Skeletal muscle cell (primary cell): Measurements from ENCODE around the gene NIPBL.
"Not testable (repeated sequence)": the region's sequence is repeated elsewhere in the genome, so short reads cannot be mapped to it uniquely, and the experiment has no call there.

Experiments
- DNase-seq: peaks from one replicate; pipeline ENCODE4 v3.0.0-alpha.2; 2010; ENCODE audit warnings: low read depth
- H3K4me3 ChIP-seq: 2 replicates; pipeline ENCODE4 v1.5.1; 2011; ENCODE audit warnings: low read depth, mild to moderate bottlenecking, control low read depth, low read length, moderate library complexity

The NIPBL gene

DNA sequence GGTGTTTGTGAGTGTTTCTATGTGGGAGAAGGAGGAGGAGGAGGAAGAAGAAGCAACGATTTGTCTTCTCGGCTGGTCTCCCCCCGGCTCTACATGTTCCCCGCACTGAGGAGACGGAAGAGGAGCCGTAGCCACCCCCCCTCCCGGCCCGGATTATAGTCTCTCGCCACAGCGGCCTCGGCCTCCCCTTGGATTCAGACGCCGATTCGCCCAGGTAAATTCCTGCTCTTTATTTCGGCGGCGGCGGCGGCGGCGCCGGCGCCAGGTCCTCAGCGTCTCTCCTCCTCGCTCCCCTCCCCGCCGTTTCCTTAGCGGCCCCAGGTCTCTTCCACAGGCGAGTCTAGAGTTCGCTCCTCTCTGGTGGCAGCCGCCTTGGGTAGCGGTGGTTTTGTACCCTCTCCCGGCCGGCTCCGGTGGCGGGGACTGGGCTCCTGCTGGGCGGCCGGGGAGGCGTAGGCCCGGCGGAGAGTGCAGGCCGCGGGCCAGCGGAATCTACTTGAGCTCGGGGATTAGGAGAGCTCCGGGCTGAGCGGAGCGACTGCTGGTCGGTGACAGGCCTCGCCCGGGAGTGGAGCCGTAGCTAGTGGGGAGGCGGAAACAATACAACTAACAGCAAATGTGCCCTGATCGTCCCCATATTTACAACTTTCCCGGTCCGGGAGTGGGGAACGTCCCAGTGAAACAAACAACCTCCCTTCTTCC lies 547 bp downstream of the NIPBL start:
- peak overlapping the region; percentile 86 for H3K4me3 ChIP-seq
- DNase-seq, result no peak

DNA sequence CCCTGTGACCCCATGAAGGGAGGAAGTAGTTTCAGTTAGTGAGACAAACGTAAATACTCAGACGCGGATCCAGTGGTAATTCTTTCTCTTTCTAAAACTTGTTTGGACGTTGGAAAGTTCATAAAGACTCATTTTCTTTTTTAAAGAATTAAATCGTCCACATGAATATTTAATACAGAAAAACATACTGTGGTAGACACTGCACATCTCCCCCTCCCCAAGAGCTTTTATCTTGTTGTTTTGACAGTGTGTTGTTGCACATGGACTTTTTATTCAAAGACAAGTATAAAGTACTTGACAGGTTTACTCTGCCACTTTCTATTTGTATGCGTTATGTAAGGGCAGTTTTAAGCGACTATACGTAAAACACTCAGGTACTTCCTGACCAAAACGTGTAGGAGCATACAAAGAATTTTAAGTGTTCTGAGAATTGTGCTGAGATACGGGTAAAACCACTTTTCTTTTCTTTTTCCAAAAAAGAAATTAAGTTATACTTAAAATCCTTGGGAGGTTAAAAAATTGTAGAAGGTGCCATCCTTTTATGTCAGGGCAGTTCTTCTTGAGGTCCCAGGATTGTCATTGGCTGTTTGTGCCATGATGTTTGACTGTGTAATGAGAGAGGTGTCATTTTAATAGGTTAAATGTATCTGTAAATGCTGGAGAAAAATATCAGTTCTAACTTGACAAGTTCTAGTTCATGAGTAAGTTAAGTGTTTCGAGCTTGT lies 1.3 kb downstream of the NIPBL start:
- DNase-seq, result no peak
- H3K4me3 ChIP-seq, result peak overlapping the region; percentile 86

DNA sequence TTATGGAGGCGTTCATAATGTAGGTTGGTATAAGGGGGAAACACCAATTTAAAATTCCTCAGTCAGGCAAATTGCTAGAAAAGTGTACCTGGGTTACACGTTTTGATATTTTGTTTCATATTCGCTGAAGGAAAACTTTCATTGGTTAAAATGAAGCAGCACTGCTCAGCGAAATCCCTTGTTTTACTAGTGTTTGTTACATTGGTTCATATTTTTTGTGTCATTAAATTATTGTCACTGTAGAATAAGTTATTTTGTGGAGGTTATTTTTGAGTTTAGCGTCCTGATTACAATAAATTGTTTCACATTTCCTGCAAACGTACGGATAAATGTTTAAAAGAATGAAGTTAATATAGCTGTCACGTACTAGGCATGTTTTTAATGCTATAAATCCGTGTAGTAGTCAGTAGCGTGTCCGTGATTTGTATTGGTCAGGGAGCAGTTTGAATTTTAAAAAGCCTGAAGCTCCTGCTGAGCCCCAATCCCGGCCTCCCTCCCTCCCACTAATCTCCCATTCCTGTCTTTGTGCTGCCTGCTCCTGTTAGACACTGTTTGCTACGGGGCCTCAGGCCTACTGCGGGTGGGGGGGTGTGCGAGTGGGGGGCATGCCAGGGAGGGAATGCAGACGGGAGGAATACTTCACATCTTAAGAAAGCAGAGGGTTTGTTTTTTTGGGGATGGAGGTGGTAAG lies 2.0 kb downstream of the NIPBL start:
- no peak for DNase-seq
- H3K4me3 ChIP-seq, result peak overlapping the region; percentile 86

GRCh38 chr5:36879274-36880033 lies 2.9 kb downstream of the NIPBL start:
- H3K4me3 ChIP-seq, result peak overlapping the region; percentile 86
- DNase-seq, result no peak

DNA sequence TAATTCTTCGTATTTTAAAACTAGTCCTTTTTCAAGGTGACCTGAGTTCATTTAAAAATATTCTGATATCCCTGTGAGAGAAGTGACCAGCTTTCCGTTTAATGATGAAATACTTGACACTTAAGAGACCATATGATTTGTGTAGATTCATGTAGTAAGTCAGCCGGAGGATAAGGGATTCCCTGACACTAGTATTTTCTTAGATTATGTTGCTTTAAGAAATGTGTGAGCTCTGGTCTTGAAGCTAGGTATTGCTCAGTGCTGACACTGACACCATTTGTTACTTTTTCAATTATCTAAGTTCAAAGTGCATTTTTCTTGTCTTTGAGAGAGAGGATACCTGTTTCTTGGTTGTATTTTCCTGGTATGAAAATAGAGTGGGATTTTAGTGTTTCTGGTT lies 4.2 kb downstream of the NIPBL start:
- no peak overlapping the region for H3K4me3 ChIP-seq
- DNase-seq, result no peak

DNA sequence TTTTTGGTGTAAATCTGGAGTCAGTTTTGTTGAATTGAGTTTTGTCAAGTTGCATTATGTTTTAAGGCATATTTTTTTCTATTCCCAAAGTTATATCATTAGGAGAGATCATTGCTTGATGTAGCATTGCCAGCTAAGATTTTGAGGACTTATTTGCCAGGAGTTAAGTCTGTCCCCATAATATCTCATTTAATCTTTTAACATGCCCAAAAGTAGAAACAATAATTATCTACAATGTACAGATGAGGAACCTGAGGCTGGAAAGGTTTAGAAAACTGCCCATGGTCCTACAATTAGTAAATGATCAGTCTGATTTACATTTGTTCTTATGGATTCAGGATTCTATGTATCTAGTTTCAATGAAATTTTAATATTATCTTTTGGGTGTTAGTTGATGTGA lies 4.7 kb downstream of the NIPBL start:
- H3K4me3 ChIP-seq, result no peak overlapping the region
- DNase-seq, result no peak

GRCh38 chr5:36881807-36882206 lies 5.2 kb downstream of the NIPBL start:
- DNase-seq, result no peak

GRCh38 chr5:36882250-36882649 lies 5.7 kb downstream of the NIPBL start:
- no peak for DNase-seq
- no peak overlapping the region for H3K4me3 ChIP-seq

More at GRCh38 chr5:36881807-36882206, 5.2 kb downstream of the NIPBL start:
- no peak overlapping the region for H3K4me3 ChIP-seq

DNA sequence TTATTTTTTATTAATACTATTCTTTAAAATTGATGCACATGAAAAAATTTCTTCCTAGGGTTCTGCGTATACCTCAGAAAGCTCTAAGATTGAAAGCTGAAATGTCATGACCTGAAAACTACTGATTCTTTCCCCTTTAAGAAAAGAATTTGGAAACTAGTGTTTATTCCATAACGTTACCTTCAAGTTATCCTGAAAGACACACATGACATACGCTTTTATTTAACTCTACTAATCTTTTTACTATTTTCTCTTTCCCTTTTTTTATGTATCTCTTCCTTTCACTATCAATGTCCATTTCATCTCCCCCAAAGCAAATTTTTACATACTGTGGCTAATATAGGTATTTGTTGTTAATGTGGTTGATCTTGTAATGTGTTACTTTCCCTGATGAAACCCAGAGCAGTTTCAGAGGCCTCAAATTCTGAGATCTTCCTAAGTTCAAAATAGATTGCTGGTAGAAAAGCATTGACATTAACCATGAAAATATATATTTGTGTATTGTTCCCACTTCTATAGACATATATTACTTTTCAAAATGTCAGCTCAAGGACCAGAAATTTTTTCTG lies 7.4 kb downstream of the NIPBL start:
- DNase-seq, result no peak
- H3K4me3 ChIP-seq, result no peak overlapping the region

DNA sequence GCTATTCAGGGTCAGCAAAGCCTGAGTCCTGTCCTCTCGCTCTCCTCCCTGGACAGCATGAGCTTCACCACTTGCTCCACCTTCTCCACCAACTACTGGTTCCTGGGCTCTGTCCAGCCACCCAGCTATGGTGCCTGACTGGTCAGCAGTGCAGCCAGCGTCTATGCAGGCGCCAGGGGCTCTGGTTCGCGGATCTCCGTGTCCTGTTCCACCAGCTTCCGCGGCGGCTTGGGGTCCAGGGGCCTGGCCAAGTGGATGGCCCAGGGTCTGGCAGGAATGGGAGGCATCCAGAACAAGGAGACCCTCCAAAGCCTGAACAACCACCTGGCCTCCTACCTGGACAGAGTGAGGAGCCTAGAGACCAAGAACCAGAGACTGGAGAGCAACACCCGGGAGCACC lies 8.6 kb downstream of the NIPBL start:
- H3K4me3 ChIP-seq, result no peak overlapping the region
- no peak for DNase-seq

GRCh38 chr5:36885566-36886485 lies 9.3 kb downstream of the NIPBL start:
- DNase-seq, result no peak
- no peak overlapping the region for H3K4me3 ChIP-seq

DNA sequence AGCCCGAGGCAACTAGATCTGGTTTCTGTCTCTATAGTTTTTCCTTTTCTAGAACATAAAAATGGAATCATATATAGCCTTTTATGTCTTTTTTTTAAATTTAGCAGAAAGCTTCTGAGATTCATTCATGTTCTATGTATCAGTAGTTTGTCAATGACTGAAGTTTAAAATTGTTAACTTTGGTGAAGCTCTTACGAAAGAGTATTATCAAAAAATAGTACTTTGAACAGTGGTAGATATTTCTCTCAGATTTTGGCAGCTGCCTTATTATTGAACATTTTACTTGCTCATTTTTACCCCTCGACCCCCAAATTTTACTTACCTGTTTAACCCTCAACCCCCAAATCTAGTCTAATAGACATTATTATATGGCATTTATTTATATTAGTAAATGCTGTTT lies 10.2 kb downstream of the NIPBL start:
- no peak overlapping the region for H3K4me3 ChIP-seq

DNA sequence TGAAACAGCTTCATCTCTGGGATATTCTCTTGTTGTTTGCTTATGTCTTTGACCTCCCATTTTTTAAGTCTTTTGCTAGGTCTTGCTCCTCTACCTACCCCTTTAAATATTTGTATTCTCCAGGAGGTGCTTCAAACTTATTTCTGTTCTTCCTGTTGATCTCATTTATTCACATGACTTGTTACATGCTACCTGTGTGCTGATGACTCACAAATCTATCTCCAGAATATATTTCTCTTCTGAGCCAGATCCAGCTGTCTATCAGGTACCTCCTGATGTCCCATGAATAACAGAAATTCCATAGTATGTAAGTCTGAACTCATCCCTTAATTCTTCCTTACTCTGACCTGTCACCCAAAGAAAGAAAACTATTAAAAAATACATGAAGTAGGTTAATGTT lies 11.0 kb downstream of the NIPBL start:
- DNase-seq, result no peak
- H3K4me3 ChIP-seq, result no peak overlapping the region

More for the DNA sequence above, 10.2 kb downstream of the NIPBL start:
- DNase-seq, result no peak

DNA sequence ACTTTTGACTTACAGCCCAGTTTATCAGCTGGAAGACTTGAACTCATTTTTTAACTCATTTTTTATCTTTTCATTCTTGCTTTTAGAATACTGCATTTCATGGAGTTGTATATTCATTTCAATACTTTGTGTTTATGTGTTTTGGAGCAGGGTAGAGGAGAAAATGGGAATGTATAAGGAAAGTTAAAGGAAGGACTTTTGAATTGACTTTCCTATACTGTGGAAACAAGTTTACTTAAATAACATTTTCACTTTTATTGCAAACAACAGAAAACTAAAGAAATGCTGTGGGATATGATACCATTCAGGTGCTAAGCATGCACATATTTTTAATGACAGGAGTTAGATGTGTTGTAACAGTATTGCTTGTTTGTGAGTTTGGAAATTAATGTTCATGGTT lies 11.7 kb downstream of the NIPBL start:
- H3K4me3 ChIP-seq, result no peak overlapping the region
- DNase-seq, result no peak

- DNase-seq, result no peak
- H3K4me3 ChIP-seq, result no peak overlapping the region
Measured at GRCh38 chr5:36889264-36889663, 12.7 kb downstream of the NIPBL start.

DNA sequence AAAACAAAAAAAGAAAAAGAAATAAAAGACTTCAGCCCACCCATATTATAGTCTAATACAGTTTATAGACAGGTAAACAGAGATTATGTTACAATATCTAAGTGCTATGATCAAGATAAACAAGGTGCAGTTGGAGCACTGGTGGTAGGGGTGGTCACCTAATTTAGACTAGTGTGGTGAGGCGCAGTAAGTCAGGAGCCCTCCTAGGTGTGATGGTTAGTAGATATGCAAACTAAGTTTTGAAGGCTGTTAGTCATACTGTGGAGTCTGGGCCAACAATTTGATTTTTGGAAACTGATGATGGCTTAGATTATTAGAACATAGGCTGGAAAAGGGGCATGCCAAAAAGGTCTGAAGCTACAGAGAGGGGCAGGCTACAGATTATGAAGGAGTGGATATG lies 14.7 kb downstream of the NIPBL start:
- no peak for DNase-seq
- H3K4me3 ChIP-seq, result no peak overlapping the region

- not testable (repeated sequence) for H3K4me3 ChIP-seq, DNase-seq
Measured at GRCh38 chr5:36892085-36892830, 15.7 kb downstream of the NIPBL start.

GRCh38 chr5:36894954-36895353 lies 18.4 kb downstream of the NIPBL start:
- no peak for DNase-seq
- H3K4me3 ChIP-seq, result no peak overlapping the region
